Measurements from ENCODE around the gene ADAMTSL3.

Gene ADAMTSL3

DNA sequence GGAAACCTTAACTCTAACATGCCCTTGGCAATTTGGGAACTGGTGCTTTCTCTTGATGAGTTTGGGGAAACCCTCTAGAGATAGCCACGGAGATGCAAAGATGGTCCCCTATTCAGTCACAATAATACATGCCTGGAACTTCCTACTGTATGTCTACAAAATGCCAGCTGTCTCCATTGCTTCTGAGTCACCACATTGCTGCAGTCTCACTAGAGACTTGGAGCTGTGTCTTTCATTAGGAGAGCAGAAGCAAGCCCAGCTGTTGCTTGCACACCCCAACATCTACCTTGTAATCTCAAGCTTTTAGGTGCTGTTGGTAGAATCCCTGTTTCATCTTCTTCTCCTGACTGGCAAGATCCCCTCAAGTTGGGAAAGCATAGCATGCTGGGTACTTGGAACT, 261.0 kb downstream of the ADAMTSL3 start:
- H3K27ac ChIP-seq (ENCODE audit: low read length), result no peak overlapping the region
- H3K4me1 ChIP-seq (ENCODE audit: control insufficient read depth in 1 of 2, insufficient read depth in 2 of 2, low read length in 2 of 2), result no peaks in the 10 kb centered on the region
- no peaks in the 10 kb centered on the region for H3K27me3 ChIP-seq (ENCODE audit: low read depth, low read length)
- peaks cover 3 to 5% of the 10 kb centered on the region in 2 donors for H3K36me3 ChIP-seq (ENCODE audit: control insufficient read depth in 1 of 2, insufficient read depth in 2 of 2, low read length in 2 of 2)
- H3K4me3 ChIP-seq (ENCODE audit: low read depth in 1 of 2, low read length in 2 of 2), result no peak overlapping the region
- H3K9me3 ChIP-seq (ENCODE audit: control insufficient read depth in 1 of 2, low read length in 2 of 2), result no peaks in the 10 kb centered on the region

- H3K27me3 ChIP-seq (ENCODE audit: low read depth, low read length), result no peaks in the 10 kb centered on the region
- H3K4me3 ChIP-seq (ENCODE audit: low read depth in 1 of 2, low read length in 2 of 2), result no peak overlapping the region
- no peaks in the 10 kb centered on the region for H3K9me3 ChIP-seq (ENCODE audit: control insufficient read depth in 1 of 2, low read length in 2 of 2)
- H3K36me3 ChIP-seq (ENCODE audit: control insufficient read depth in 1 of 2, insufficient read depth in 2 of 2, low read length in 2 of 2), result peaks cover 3 to 5% of the 10 kb centered on the region in 2 donors
- H3K4me1 ChIP-seq (ENCODE audit: control insufficient read depth in 1 of 2, insufficient read depth in 2 of 2, low read length in 2 of 2), result no peaks in the 10 kb centered on the region
- no peak overlapping the region for H3K27ac ChIP-seq (ENCODE audit: low read length)
These were observed 263.5 kb downstream of the ADAMTSL3 start for GRCh38 chr15:83917432-83917831.

DNA sequence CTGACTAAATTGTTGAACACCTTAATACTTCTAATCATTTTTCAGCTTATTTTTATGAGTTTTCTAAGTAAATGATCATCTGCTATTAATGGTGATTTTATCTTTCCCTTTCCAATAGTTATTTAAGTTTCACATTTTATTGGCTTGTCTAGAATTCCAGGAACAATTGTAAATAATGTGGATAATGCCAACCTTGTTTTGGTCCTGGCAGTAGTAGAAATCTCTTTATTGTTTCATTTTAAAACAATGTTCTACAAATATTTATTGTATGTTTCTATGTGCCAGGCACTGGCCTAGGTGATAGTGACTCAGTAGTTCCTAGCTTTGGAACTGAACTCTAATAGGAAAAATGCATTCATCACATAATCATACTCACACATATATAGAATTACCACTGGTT, 264.1 kb downstream of the ADAMTSL3 start:
- H3K9me3 ChIP-seq (ENCODE audit: control insufficient read depth in 1 of 2, low read length in 2 of 2), result no peaks in the 10 kb centered on the region
- no peak overlapping the region for H3K4me3 ChIP-seq (ENCODE audit: low read depth in 1 of 2, low read length in 2 of 2)
- H3K27ac ChIP-seq (ENCODE audit: low read length), result no peak overlapping the region
- no peaks in the 10 kb centered on the region for H3K4me1 ChIP-seq (ENCODE audit: control insufficient read depth in 1 of 2, insufficient read depth in 2 of 2, low read length in 2 of 2)
- peaks cover 3 to 5% of the 10 kb centered on the region in 2 donors for H3K36me3 ChIP-seq (ENCODE audit: control insufficient read depth in 1 of 2, insufficient read depth in 2 of 2, low read length in 2 of 2)
- H3K27me3 ChIP-seq (ENCODE audit: low read depth, low read length), result no peaks in the 10 kb centered on the region

DNA sequence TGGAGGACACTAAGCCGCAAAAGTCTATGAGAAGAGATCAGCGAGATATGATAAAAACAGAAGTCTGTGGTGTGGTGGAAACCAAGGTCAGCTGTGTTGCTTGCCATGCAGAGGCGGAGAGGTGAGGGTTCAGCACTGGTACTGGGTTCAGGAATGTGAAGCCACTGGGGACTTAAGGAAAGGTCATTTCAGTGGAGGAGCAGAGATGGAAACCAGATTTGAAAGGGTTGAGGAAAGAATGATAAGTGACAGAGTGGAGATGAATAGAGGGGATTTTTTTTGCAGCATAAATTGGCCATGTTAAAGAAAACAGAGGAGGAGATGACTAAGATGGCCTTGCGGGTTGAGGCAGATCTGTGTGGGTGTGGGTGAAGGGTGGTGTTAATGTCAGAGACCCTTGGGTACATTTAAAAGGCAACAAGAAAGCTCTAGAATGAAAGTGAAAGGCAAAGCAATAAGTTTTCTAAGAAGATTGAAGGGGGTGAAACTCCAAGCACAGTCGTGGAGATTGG, 265.5 kb downstream of the ADAMTSL3 start:
- Histone ChIP-seq H3K9me3 (ENCODE audit: control insufficient read depth in 1 of 2, low read length in 2 of 2) (no peaks in the 10 kb centered on the region), H3K36me3 (ENCODE audit: control insufficient read depth in 1 of 2, insufficient read depth in 2 of 2, low read length in 2 of 2) (peaks cover 0 to 3% of the 10 kb centered on the region in 2 donors), H3K27ac (ENCODE audit: low read length) (no peak overlapping the region), H3K27me3 (ENCODE audit: low read depth, low read length) (no peaks in the 10 kb centered on the region), H3K4me1 (ENCODE audit: control insufficient read depth in 1 of 2, insufficient read depth in 2 of 2, low read length in 2 of 2) (no peaks in the 10 kb centered on the region), H3K4me3 (ENCODE audit: low read depth in 1 of 2, low read length in 2 of 2) (no peak overlapping the region)

DNA sequence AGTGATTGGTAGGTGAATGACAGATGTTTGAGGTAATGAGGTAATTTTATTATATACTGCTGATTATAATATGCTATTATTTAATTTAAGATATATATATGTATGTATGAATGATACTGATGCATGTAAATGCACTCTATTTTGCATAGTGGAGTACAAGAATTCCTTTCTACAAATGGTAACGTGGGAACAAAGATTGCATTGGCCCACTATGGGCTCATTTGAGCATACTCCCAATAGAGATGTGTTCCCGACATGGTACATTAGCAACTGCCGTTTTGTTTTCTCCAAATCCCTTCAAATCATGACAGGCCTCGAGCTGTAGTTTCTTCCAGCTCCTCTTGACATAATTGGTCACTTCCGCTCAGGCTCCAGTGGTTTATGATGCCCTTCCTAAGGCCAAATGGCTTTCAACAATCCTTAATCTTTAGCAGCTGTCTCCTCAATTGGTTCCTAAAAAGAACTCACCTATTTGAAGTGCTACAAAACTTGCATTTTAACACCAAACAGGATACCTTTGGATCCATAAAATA, 266.1 kb downstream of the ADAMTSL3 start:
- no peaks in the 10 kb centered on the region for H3K27me3 ChIP-seq (ENCODE audit: low read depth, low read length)
- no peak overlapping the region for H3K4me3 ChIP-seq (ENCODE audit: low read depth in 1 of 2, low read length in 2 of 2)
- no peaks in the 10 kb centered on the region for H3K36me3 ChIP-seq (ENCODE audit: control insufficient read depth in 1 of 2, insufficient read depth in 2 of 2, low read length in 2 of 2)
- H3K27ac ChIP-seq (ENCODE audit: low read length), result no peak overlapping the region
- H3K4me1 ChIP-seq (ENCODE audit: control insufficient read depth in 1 of 2, insufficient read depth in 2 of 2, low read length in 2 of 2), result no peaks in the 10 kb centered on the region
- no peaks in the 10 kb centered on the region for H3K9me3 ChIP-seq (ENCODE audit: control insufficient read depth in 1 of 2, low read length in 2 of 2)

DNA sequence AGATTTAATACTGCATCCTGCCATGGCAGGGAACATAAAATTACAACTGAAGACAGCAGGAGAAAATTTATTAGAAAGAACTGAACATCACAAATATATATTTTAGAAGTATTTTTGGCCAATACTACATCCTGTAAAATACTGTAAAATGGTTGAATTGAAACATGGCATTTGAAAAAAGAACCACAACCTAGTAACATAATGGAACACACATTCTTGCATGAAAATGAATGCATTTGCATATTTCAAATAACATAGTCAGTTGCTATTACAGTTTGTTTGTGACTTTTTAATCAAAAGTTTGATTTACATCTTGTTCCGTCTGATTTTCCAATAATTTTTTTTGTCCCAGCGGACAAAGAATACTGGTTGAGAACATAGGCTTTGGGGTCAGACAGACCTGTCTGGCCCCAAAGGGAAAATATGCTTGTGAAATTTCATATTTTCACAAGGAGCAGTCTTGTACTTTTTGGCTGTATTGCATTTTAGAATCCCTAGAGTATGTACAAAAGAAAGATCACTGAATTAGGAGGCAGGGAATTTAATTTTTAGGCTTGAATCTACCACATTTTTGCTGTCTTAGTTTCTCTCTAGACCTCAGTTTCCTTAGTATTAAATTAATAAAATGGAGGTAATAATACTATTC, 268.8 kb downstream of the ADAMTSL3 start:
- H3K4me1 ChIP-seq (ENCODE audit: control insufficient read depth in 1 of 2, insufficient read depth in 2 of 2, low read length in 2 of 2), result no peaks in the 10 kb centered on the region
- no peaks in the 10 kb centered on the region for H3K9me3 ChIP-seq (ENCODE audit: control insufficient read depth in 1 of 2, low read length in 2 of 2)
- no peaks in the 10 kb centered on the region for H3K27me3 ChIP-seq (ENCODE audit: low read depth, low read length)
- H3K27ac ChIP-seq (ENCODE audit: low read length), result no peak overlapping the region
- H3K36me3 ChIP-seq (ENCODE audit: control insufficient read depth in 1 of 2, insufficient read depth in 2 of 2, low read length in 2 of 2), result no peaks in the 10 kb centered on the region
- H3K4me3 ChIP-seq (ENCODE audit: low read depth in 1 of 2, low read length in 2 of 2), result no peak overlapping the region

- no peaks in the 10 kb centered on the region for H3K36me3 ChIP-seq (ENCODE audit: control insufficient read depth in 1 of 2, insufficient read depth in 2 of 2, low read length in 2 of 2)
These were observed 272.2 kb downstream of the ADAMTSL3 start for GRCh38 chr15:83926116-83926515.

GRCh38 chr15:83927704-83928391, 273.9 kb downstream of the ADAMTSL3 start:
- no peak overlapping the region for H3K4me3 ChIP-seq (ENCODE audit: low read depth in 1 of 2, low read length in 2 of 2)
- no peaks in the 10 kb centered on the region for H3K27me3 ChIP-seq (ENCODE audit: low read depth, low read length)
- no peaks in the 10 kb centered on the region for H3K36me3 ChIP-seq (ENCODE audit: control insufficient read depth in 1 of 2, insufficient read depth in 2 of 2, low read length in 2 of 2)
- H3K4me1 ChIP-seq (ENCODE audit: control insufficient read depth in 1 of 2, insufficient read depth in 2 of 2, low read length in 2 of 2), result peaks cover 4 to 20% of the 10 kb centered on the region in 2 donors
- no peak overlapping the region for H3K27ac ChIP-seq (ENCODE audit: low read length)
- H3K9me3 ChIP-seq (ENCODE audit: control insufficient read depth in 1 of 2, low read length in 2 of 2), result no peaks in the 10 kb centered on the region

More at GRCh38 chr15:83926116-83926515, 272.2 kb downstream of the ADAMTSL3 start:
- Histone ChIP-seq H3K9me3 (ENCODE audit: control insufficient read depth in 1 of 2, low read length in 2 of 2) (no peaks in the 10 kb centered on the region), H3K4me3 (ENCODE audit: low read depth in 1 of 2, low read length in 2 of 2) (no peak overlapping the region), H3K4me1 (ENCODE audit: control insufficient read depth in 1 of 2, insufficient read depth in 2 of 2, low read length in 2 of 2) (peaks cover 3 to 13% of the 10 kb centered on the region in 2 donors), H3K27me3 (ENCODE audit: low read depth, low read length) (no peaks in the 10 kb centered on the region), H3K27ac (ENCODE audit: low read length) (no peak overlapping the region)

GRCh38 chr15:83928392-83928734, 274.4 kb downstream of the ADAMTSL3 start:
- no peak overlapping the region for H3K27ac ChIP-seq (ENCODE audit: low read length)
- no peaks in the 10 kb centered on the region for H3K27me3 ChIP-seq (ENCODE audit: low read depth, low read length)
- H3K4me1 ChIP-seq (ENCODE audit: control insufficient read depth in 1 of 2, insufficient read depth in 2 of 2, low read length in 2 of 2), result peaks cover 4 to 20% of the 10 kb centered on the region in 2 donors
- no peaks in the 10 kb centered on the region for H3K36me3 ChIP-seq (ENCODE audit: control insufficient read depth in 1 of 2, insufficient read depth in 2 of 2, low read length in 2 of 2)
- H3K9me3 ChIP-seq (ENCODE audit: control insufficient read depth in 1 of 2, low read length in 2 of 2), result no peaks in the 10 kb centered on the region
- no peak overlapping the region for H3K4me3 ChIP-seq (ENCODE audit: low read depth in 1 of 2, low read length in 2 of 2)

- no peak overlapping the region for H3K27ac ChIP-seq (ENCODE audit: low read length)
- no peaks in the 10 kb centered on the region for H3K27me3 ChIP-seq (ENCODE audit: low read depth, low read length)
- H3K9me3 ChIP-seq (ENCODE audit: control insufficient read depth in 1 of 2, low read length in 2 of 2), result no peaks in the 10 kb centered on the region
- H3K36me3 ChIP-seq (ENCODE audit: control insufficient read depth in 1 of 2, insufficient read depth in 2 of 2, low read length in 2 of 2), result no peaks in the 10 kb centered on the region
- H3K4me1 ChIP-seq (ENCODE audit: control insufficient read depth in 1 of 2, insufficient read depth in 2 of 2, low read length in 2 of 2), result peaks cover 4 to 20% of the 10 kb centered on the region in 2 donors
- H3K4me3 ChIP-seq (ENCODE audit: low read depth in 1 of 2, low read length in 2 of 2), result no peak overlapping the region
These were observed 275.0 kb downstream of the ADAMTSL3 start for GRCh38 chr15:83928878-83929418.

DNA sequence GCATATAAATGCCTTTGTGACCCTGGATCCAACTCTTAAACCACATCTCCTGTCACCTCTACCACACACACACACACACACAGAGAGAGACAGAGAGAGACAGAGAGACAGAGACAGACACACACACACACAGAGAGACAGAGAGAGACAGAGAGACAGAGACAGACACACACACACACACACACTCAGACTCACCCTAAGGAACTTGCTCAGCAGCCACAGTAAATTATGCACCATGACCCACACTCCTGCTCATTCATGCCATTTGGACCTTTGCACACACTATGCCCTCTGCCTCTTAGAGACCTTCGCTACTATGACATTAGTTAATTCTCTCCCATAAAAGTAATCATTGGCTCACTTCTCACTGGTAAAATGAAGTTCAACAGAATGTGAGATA, 275.7 kb downstream of the ADAMTSL3 start:
- no peaks in the 10 kb centered on the region for H3K9me3 ChIP-seq (ENCODE audit: control insufficient read depth in 1 of 2, low read length in 2 of 2)
- H3K36me3 ChIP-seq (ENCODE audit: control insufficient read depth in 1 of 2, insufficient read depth in 2 of 2, low read length in 2 of 2), result no peaks in the 10 kb centered on the region
- no peaks in the 10 kb centered on the region for H3K27me3 ChIP-seq (ENCODE audit: low read depth, low read length)
- H3K27ac ChIP-seq (ENCODE audit: low read length), result no peak overlapping the region
- H3K4me3 ChIP-seq (ENCODE audit: low read depth in 1 of 2, low read length in 2 of 2), result no peak overlapping the region
- peaks cover 4 to 20% of the 10 kb centered on the region in 2 donors for H3K4me1 ChIP-seq (ENCODE audit: control insufficient read depth in 1 of 2, insufficient read depth in 2 of 2, low read length in 2 of 2)

Measured in muscle layer of duodenum (tissue), 2 donors.